IMR-90 (cell line): ENCODE results near the gene TNPO2. TPM values are rescaled to one million over a fixed set of nuclear protein-coding genes. Genes with fewer than 3 reads are reported as not detected.

Experiments used
- ATAC-seq: fragments of 200-7000 bp; cut with Tn5 transposase; 2 replicates; pipeline ENCODE4 v1.9.1; 2020; ENCODE audit warnings: low read depth, mild to moderate bottlenecking, moderate library complexity
- BruUV-seq: library from RNA; stranded (reverse); fragments of 400-500 nt; replicated peaks from 2 replicates; lab custom pipeline; 2021; lab: Mats Ljungman, UMichigan
- CTCF ChIA-PET: fragments of 300-600 bp; formaldehyde crosslinking; extraction: SDS; loops from one replicate; lab custom pipeline; 2021; ENCODE audit warnings: antibody characterized with exemption; lab: Yijun Ruan, JAX
- POLR2A ChIA-PET: fragments of 300-600 bp; sonication (Branson Sonifier 250); formaldehyde crosslinking; loops from one replicate; lab custom pipeline; 2022; ENCODE audit warnings: antibody characterized with exemption; ENCODE audit not compliant: unreplicated experiment; lab: Charles Lee
- DNase-seq: peaks from one replicate; pipeline ENCODE4 v3.0.0; 2013
- H2AFZ ChIP-seq: replicated peaks from 2 replicates; pipeline ENCODE3; 2013; ENCODE audit warnings: low read length, mild to moderate bottlenecking; ENCODE audit not compliant: poor library complexity
- H2AK5ac ChIP-seq: 2 replicates; pipeline ENCODE4 v1.6.1; 2013; ENCODE audit warnings: low read depth, low read length, inconsistent platforms
- H2AK9ac ChIP-seq: replicated peaks from 2 replicates; pipeline ENCODE3; 2013; ENCODE audit warnings: mild to moderate bottlenecking, low read depth, low read length, moderate library complexity; ENCODE audit not compliant: poor library complexity
- H2BK120ac ChIP-seq: 2 replicates; pipeline ENCODE4 v1.6.1; 2013; ENCODE audit warnings: low read depth, low read length, inconsistent platforms
- H2BK15ac ChIP-seq: 3 replicates; pipeline ENCODE4 v1.6.1; 2013; ENCODE audit warnings: low read depth, low read length, inconsistent platforms
- H2BK20ac ChIP-seq: 2 replicates; pipeline ENCODE4 v1.6.1; 2013; ENCODE audit warnings: low read depth, mild to moderate bottlenecking, inconsistent platforms, low read length, moderate library complexity
- H2BK5ac ChIP-seq: 2 replicates; pipeline ENCODE4 v1.6.1; 2013; ENCODE audit warnings: mild to moderate bottlenecking, low read depth, low read length, inconsistent platforms; ENCODE audit not compliant: poor library complexity, severe bottlenecking
- H3K14ac ChIP-seq: replicated peaks from 2 replicates; pipeline ENCODE4 v1.6.1; 2013; ENCODE audit warnings: low read depth, low read length, inconsistent platforms
- H3K18ac ChIP-seq: 2 replicates; pipeline ENCODE4 v1.6.1; 2013; ENCODE audit warnings: low read depth, low read length, control low read depth
- H3K23ac ChIP-seq: 2 replicates; pipeline ENCODE4 v1.6.1; 2013; ENCODE audit warnings: low read depth, low read length, inconsistent platforms
- H3K27ac ChIP-seq: 2 replicates; pipeline ENCODE4 v1.5.1; 2013; ENCODE audit warnings: mild to moderate bottlenecking, control low read depth, low read length; ENCODE audit not compliant: insufficient read depth
- H3K27me3 ChIP-seq: 2 replicates; pipeline ENCODE4 v1.6.1; 2013; ENCODE audit warnings: low read length; ENCODE audit not compliant: control insufficient read depth, insufficient read depth
- H3K36me3 ChIP-seq: 2 replicates; pipeline ENCODE4 v1.6.1; 2013; ENCODE audit warnings: low read length, mixed read lengths; ENCODE audit not compliant: control insufficient read depth, insufficient read depth
- H3K4ac ChIP-seq: 2 replicates; pipeline ENCODE4 v1.6.1; 2013; ENCODE audit warnings: low read depth, low read length, inconsistent platforms
- H3K4me1 ChIP-seq: 2 replicates; pipeline ENCODE4 v1.6.1; 2013; ENCODE audit warnings: low read length, mixed read lengths; ENCODE audit not compliant: control insufficient read depth, insufficient read depth
- H3K4me2 ChIP-seq: 2 replicates; pipeline ENCODE4 v1.6.1; 2013; ENCODE audit warnings: low read depth, mild to moderate bottlenecking, control low read depth, low read length, moderate library complexity
- H3K4me3 ChIP-seq: 2 replicates; pipeline ENCODE4 v1.5.1; 2013; ENCODE audit warnings: low read depth, mild to moderate bottlenecking, control low read depth, low read length, moderate library complexity; ENCODE audit not compliant: insufficient read depth
- H3K56ac ChIP-seq: 2 replicates; pipeline ENCODE4 v1.6.1; 2013; ENCODE audit warnings: low read length, inconsistent platforms; ENCODE audit not compliant: insufficient read depth; ENCODE audit errors: extremely low read depth
- H3K79me1 ChIP-seq, 2 experiments: 2 replicates each; pipeline ENCODE4 v1.6.1; 2013; ENCODE audit warnings: low read length in 2 of 2, inconsistent platforms in 1 of 2, low read depth in 1 of 2
- H3K9ac ChIP-seq: 2 replicates; pipeline ENCODE4 v1.6.1; 2013; ENCODE audit warnings: low read depth, low read length, control low read depth
- H3K9me1 ChIP-seq: 2 replicates; pipeline ENCODE4 v1.6.1; 2013; ENCODE audit warnings: low read length, inconsistent platforms; ENCODE audit not compliant: insufficient read depth
- H3K9me3 ChIP-seq: 2 replicates; pipeline ENCODE4 v1.6.1; 2013; ENCODE audit warnings: low read length; ENCODE audit not compliant: control insufficient read depth, insufficient read depth
- H4K20me1 ChIP-seq: 2 replicates; pipeline ENCODE4 v1.6.1; 2013; ENCODE audit warnings: low read length, inconsistent platforms; ENCODE audit not compliant: insufficient read depth
- H4K5ac ChIP-seq: 2 replicates; pipeline ENCODE4 v1.6.1; 2013; ENCODE audit warnings: mild to moderate bottlenecking, low read depth, low read length, control low read depth
- H4K8ac ChIP-seq, 2 experiments: 2 replicates each; pipeline ENCODE4 v1.6.1; 2013; ENCODE audit warnings: low read depth in 2 of 2, low read length in 2 of 2, control low read depth in 1 of 2, inconsistent platforms in 1 of 2
- H4K91ac ChIP-seq: 2 replicates; pipeline ENCODE4 v1.6.1; 2013; ENCODE audit warnings: low read depth, low read length, inconsistent platforms; ENCODE audit not compliant: insufficient read depth
- FOS ChIP-seq: fragments of 150-350 bp; IDR thresholded peaks from 2 replicates; pipeline ENCODE4 v1.6.1; 2016; ENCODE audit warnings: low read depth, low read length
- RAD21 ChIP-seq: IDR thresholded peaks from 2 replicates; pipeline ENCODE4 v1.6.1; 2012; ENCODE audit warnings: low read length, improper control_type of control experiment
- WGBS, 2 experiments: methylation state at CpG; one replicate each; pipeline versions ENCODE4 v1.1.5 to v1.1.7; 2013; ENCODE audit warnings: missing lambda C conversion rate in 2 of 2; ENCODE audit not compliant: insufficient read length in 1 of 2; ENCODE audit errors: extremely low coverage in 2 of 2; 5-methylcytosine and 5-hydroxymethylcytosine counted together
- dilution Hi-C: fragments of 300-500 bp; cut with HindIII; formaldehyde crosslinking; loops from one replicate; pipeline ENCODE4 v1.14.3; 2018; ENCODE audit warnings: low sequenced_read_pairs; ENCODE audit not compliant: unreplicated experiment
- in situ Hi-C: fragments of 300-500 bp; cut with MboI; formaldehyde crosslinking; loops from 3 replicates; pipeline ENCODE4 v1.14.3; 2019; ENCODE audit warnings: low sequenced_read_pairs, inconsistent platforms, mixed read lengths
- intact Hi-C: fragments of 100-400 bp; cut with micrococcal nuclease; formaldehyde crosslinking; loops from 2 replicates; pipeline ENCODE4 v1.10.0; 2022
- polyA plus RNA-seq, 3 experiments: library from polyadenylated mRNA; depleted of rRNA; stranded (reverse); fragments of >200 nt; gene quantifications; 2 replicates each; pipeline ENCODE4 v1.2.3, GENCODE V29; 2012; ENCODE audit warnings: low replicate concordance in 1 of 3
- total RNA-seq: library from RNA; depleted of rRNA; stranded (reverse); fragments of >200 nt; gene quantifications from 2 replicates; pipeline ENCODE4 v1.2.3, GENCODE V29; 2012

TNPO2 gene
- total and polyA plus RNA-seq, 2 of the 4 experiments (the other 2 are of a cell fraction): 36.0 to 77.2 TPM

- Histone ChIP-seq H2BK120ac (no peak overlapping the region), H3K4me2 (no peak overlapping the region), H3K9me1 (no peaks in the 10 kb centered on the region), H3K9me3 (no peaks in the 10 kb centered on the region), H3K9ac (no peak overlapping the region), H3K18ac (no peak overlapping the region), H4K5ac (no peak overlapping the region), H3K36me3 (peaks cover 9% of the 10 kb centered on the region), H3K27ac (no peak overlapping the region), H3K14ac (no peak overlapping the region), H2BK5ac (no peak overlapping the region), H2BK20ac (no peak overlapping the region), H4K8ac (no peak overlapping the region), H3K4me3 (no peak overlapping the region), H3K4ac (no peak overlapping the region), H2AK9ac (no peak overlapping the region), H3K79me1 (no peaks in the 10 kb centered on the region), H3K27me3 (no peaks in the 10 kb centered on the region), H4K91ac (no peak overlapping the region), H3K23ac (no peak overlapping the region), H2AK5ac (no peak overlapping the region), H2AFZ (no peak overlapping the region), H2BK15ac (no peak overlapping the region), H4K20me1 (no peaks in the 10 kb centered on the region), H3K4me1 (no peaks in the 10 kb centered on the region), H3K56ac (no peak overlapping the region)
- no CpG with 5 or more reads among the region's 6 CpGs for WGBS, 2 experiments
- intact Hi-C loops (loop anchor here (1.0 kb wide), 1 partner anchor 37 kb away; no protein-coding TSS in a partner anchor), in situ Hi-C loops (no loop called here), dilution Hi-C loops (no loop called here)
- TF ChIP-seq RAD21 (no peak), FOS (no peak)
- POLR2A ChIA-PET: no interaction called here
- ATAC-seq (no peak), DNase-seq (no peak)
- CTCF ChIA-PET: interaction anchor here (0.8 to 2.1 kb wide), 3 partner anchors 36 to 88 kb away, joined by 5 to 21 read pairs (median 5); no protein-coding TSS in a partner anchor
- BruUV-seq: no TSS peak
These were observed 36.0 kb upstream of the TNPO2 start for GRCh38 chr19:12759686-12760085.
